Peyer's patch (tissue), 4 donors: Measurements from ENCODE around the gene FAM237B. TPM values are rescaled to one million over a fixed set of nuclear protein-coding genes. Genes with fewer than 3 reads are reported as not detected.

Source experiments
- DNase-seq, 3 donors: peaks; one replicate each; pipeline ENCODE4 v3.0.0-alpha.2; 2017 to 2019
- H3K27ac ChIP-seq, 4 donors: fragments of 200-600 bp; sonication (generic); one replicate each; pipeline ENCODE4 v1.5.1; 2016 to 2019
- H3K27me3 ChIP-seq, 2 donors: fragments of 200-600 bp; sonication (generic); one replicate each; pipeline ENCODE4 v1.5.1; 2019
- H3K36me3 ChIP-seq, 3 donors: fragments of 200-600 bp; sonication (generic); one replicate each; pipeline ENCODE4 v1.5.1; 2016 to 2019
- H3K4me1 ChIP-seq, 4 donors: fragments of 200-600 bp; sonication (generic); one replicate each; pipeline ENCODE4 v1.5.1; 2016 to 2019
- H3K4me3 ChIP-seq, 4 donors: fragments of 200-600 bp; sonication (generic); 1 replicate in 3 of 4; 2 replicates in 1 of 4; pipeline ENCODE4 v1.5.1; 2016 to 2019; ENCODE audit warnings: mild to moderate bottlenecking in 1 of 4
- H3K9me3 ChIP-seq, 4 donors: fragments of 200-600 bp; sonication (generic); one replicate each; pipeline ENCODE4 v1.5.1; 2016 to 2019; ENCODE audit warnings: mild to moderate bottlenecking in 1 of 4
- POLR2A ChIP-seq, 2 donors: fragments of 450-650 bp; IDR thresholded peaks; one replicate each; pipeline ENCODE4 v1.5.1; 2017; ENCODE audit warnings: antibody characterized with exemption in 2 of 2, mild to moderate bottlenecking in 2 of 2, moderate library complexity in 2 of 2
- total RNA-seq, 4 donors: library from RNA; depleted of rRNA; stranded (reverse); fragments of >200 nt; gene quantifications; one replicate each; pipeline ENCODE4 v1.1.0, GENCODE V29; 2016
- TF ChIP-seq, protein P1 (sequence below), 6 experiments: fragments of 450-650 bp in 4 of 6; fragments of 200-600 bp in 2 of 6; sonication (generic) in 1 of 6; IDR thresholded peaks; one replicate each; pipeline ENCODE4 v1.5.1; 2017 to 2019; ENCODE audit warnings: antibody characterized with exemption in 6 of 6, mild to moderate bottlenecking in 3 of 6, moderate library complexity in 1 of 6

The FAM237B gene
- total RNA-seq, 4 donors from 2014 or later, result not detected

- no peaks in the 10 kb centered on the region for H3K36me3 ChIP-seq
- H3K4me1 ChIP-seq, result no peaks in the 10 kb centered on the region
- no peak overlapping the region for H3K4me3 ChIP-seq
- H3K27me3 ChIP-seq, result no peaks in the 10 kb centered on the region
- H3K27ac ChIP-seq, result no peak overlapping the region
- no peak for DNase-seq
- TF ChIP-seq, protein P1, sequence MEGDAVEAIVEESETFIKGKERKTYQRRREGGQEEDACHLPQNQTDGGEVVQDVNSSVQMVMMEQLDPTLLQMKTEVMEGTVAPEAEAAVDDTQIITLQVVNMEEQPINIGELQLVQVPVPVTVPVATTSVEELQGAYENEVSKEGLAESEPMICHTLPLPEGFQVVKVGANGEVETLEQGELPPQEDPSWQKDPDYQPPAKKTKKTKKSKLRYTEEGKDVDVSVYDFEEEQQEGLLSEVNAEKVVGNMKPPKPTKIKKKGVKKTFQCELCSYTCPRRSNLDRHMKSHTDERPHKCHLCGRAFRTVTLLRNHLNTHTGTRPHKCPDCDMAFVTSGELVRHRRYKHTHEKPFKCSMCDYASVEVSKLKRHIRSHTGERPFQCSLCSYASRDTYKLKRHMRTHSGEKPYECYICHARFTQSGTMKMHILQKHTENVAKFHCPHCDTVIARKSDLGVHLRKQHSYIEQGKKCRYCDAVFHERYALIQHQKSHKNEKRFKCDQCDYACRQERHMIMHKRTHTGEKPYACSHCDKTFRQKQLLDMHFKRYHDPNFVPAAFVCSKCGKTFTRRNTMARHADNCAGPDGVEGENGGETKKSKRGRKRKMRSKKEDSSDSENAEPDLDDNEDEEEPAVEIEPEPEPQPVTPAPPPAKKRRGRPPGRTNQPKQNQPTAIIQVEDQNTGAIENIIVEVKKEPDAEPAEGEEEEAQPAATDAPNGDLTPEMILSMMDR (IDR thresholded peaks at IDR 0.05), result no peak
- no peak for TF ChIP-seq POLR2A (IDR thresholded peaks at IDR 0.05)
- H3K9me3 ChIP-seq, result no peaks in the 10 kb centered on the region
Observed at GRCh38 chr7:90276033-90276728, 44.9 kb downstream of the FAM237B start.

GRCh38 chr7:90274161-90274560 is 46.9 kb downstream of the FAM237B start:
- Histone ChIP-seq H3K27me3 (no peaks in the 10 kb centered on the region), H3K27ac (no peak overlapping the region), H3K36me3 (no peaks in the 10 kb centered on the region), H3K4me3 (no peak overlapping the region), H3K4me1 (no peaks in the 10 kb centered on the region), H3K9me3 (no peaks in the 10 kb centered on the region)
- DNase-seq, result no peak
- no peak for TF ChIP-seq POLR2A (IDR thresholded peaks at IDR 0.05)

GRCh38 chr7:90272242-90272641 is 48.9 kb downstream of the FAM237B start:
- H3K36me3 ChIP-seq, result no peaks in the 10 kb centered on the region
- TF ChIP-seq, protein P1 (IDR thresholded peaks at IDR 0.05), result no peak
- TF ChIP-seq POLR2A (IDR thresholded peaks at IDR 0.05), result no peak
- no peaks in the 10 kb centered on the region for H3K27me3 ChIP-seq
- no peak overlapping the region for H3K27ac ChIP-seq
- H3K4me3 ChIP-seq, result no peak overlapping the region
- H3K4me1 ChIP-seq, result no peaks in the 10 kb centered on the region
- no peaks in the 10 kb centered on the region for H3K9me3 ChIP-seq
- DNase-seq, result no peak

GRCh38 chr7:90271753-90272152 is 49.4 kb downstream of the FAM237B start:
- H3K4me1 ChIP-seq, result no peaks in the 10 kb centered on the region
- no peak for TF ChIP-seq POLR2A (IDR thresholded peaks at IDR 0.05)
- TF ChIP-seq, protein P1 (IDR thresholded peaks at IDR 0.05), result no peak
- no peaks in the 10 kb centered on the region for H3K9me3 ChIP-seq
- no peaks in the 10 kb centered on the region for H3K36me3 ChIP-seq
- no peak overlapping the region for H3K4me3 ChIP-seq
- H3K27me3 ChIP-seq, result no peaks in the 10 kb centered on the region
- DNase-seq, result no peak
- no peak overlapping the region for H3K27ac ChIP-seq

- Histone ChIP-seq H3K36me3 (no peaks in the 10 kb centered on the region), H3K9me3 (no peaks in the 10 kb centered on the region), H3K27ac (no peak overlapping the region), H3K27me3 (no peaks in the 10 kb centered on the region), H3K4me1 (no peaks in the 10 kb centered on the region), H3K4me3 (no peak overlapping the region)
- DNase-seq, result no peak
- no peak for TF ChIP-seq POLR2A (IDR thresholded peaks at IDR 0.05)
- TF ChIP-seq, protein P1 (IDR thresholded peaks at IDR 0.05), result no peak
Observed at GRCh38 chr7:90270431-90271178, 50.5 kb downstream of the FAM237B start.

DNA sequence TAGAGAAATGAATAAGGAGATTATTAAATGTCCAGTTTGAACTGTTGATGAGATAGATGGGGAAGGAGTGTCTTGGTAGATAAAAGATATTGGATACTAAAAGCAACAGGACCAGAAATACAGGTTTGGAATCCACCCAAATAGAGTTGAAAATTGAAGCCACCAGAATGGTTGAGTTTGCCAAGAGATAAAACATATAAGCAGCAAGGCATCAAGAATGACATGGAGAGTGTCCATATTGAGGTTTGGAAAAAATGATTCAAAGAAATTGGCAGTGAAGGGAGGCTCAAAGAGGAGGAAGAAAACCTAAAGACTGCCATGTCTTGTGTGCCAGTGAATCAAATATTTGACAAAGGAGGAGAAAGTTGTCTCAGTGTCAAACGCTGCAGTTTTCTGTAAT is 51.9 kb downstream of the FAM237B start:
- Histone ChIP-seq H3K4me1 (no peaks in the 10 kb centered on the region), H3K27ac (no peak overlapping the region), H3K9me3 (no peaks in the 10 kb centered on the region), H3K36me3 (no peaks in the 10 kb centered on the region), H3K27me3 (no peaks in the 10 kb centered on the region), H3K4me3 (no peak overlapping the region)
- no peak for TF ChIP-seq POLR2A (IDR thresholded peaks at IDR 0.05)
- TF ChIP-seq, protein P1 (IDR thresholded peaks at IDR 0.05), result no peak
- no peak for DNase-seq
